Stomach (tissue), 19 donors: ENCODE measurements around the gene GNAO1. TPM values are rescaled to one million over a fixed set of nuclear protein-coding genes. Genes with fewer than 3 reads are reported as not detected.

Experiments
- DNase-seq, 2 donors: peaks; one replicate each; pipeline versions ENCODE4 v3.0.0 to v3.0.0-alpha.2; 2013 to 2019
- H3K27ac ChIP-seq, 5 donors: fragments of 200-600 bp in 4 of 5; sonication (generic) in 4 of 5; one replicate each; pipeline ENCODE4 v1.5.1; 2013 to 2019; ENCODE audit warnings: mild to moderate bottlenecking in 1 of 5, moderate library complexity in 1 of 5
- H3K27me3 ChIP-seq, 3 donors: fragments of 200-600 bp; sonication (generic); one replicate each; pipeline ENCODE4 v1.5.1; 2017 to 2019; ENCODE audit warnings: mixed run types in 1 of 3
- H3K36me3 ChIP-seq, 4 donors: fragments of 200-600 bp; sonication (generic); 1 replicate in 3 of 4; 2 replicates in 1 of 4; pipeline ENCODE4 v1.5.1; 2016 to 2019
- H3K4me1 ChIP-seq, 4 donors: fragments of 200-600 bp; sonication (generic); one replicate each; pipeline ENCODE4 v1.5.1; 2016 to 2019
- H3K4me3 ChIP-seq, 4 donors: fragments of 200-600 bp; sonication (generic) in 3 of 4; one replicate each; pipeline ENCODE4 v1.5.1; 2016 to 2019; ENCODE audit warnings: mild to moderate bottlenecking in 1 of 4
- H3K9me3 ChIP-seq, 4 donors: fragments of 200-600 bp; sonication (generic); one replicate each; pipeline ENCODE4 v1.5.1; 2016 to 2019
- EP300 ChIP-seq: sonication (generic); formaldehyde crosslinking; IDR thresholded peaks from one replicate; pipeline ENCODE4 v1.6.1; 2017; ENCODE audit warnings: antibody characterized with exemption
- POLR2A ChIP-seq, 4 donors: fragments of 450-650 bp; IDR thresholded peaks; one replicate each; pipeline ENCODE4 v1.6.1; 2016; ENCODE audit warnings: antibody characterized with exemption in 4 of 4, control low read depth in 2 of 4, mild to moderate bottlenecking in 1 of 4, moderate library complexity in 1 of 4
- POLR2AphosphoS5 ChIP-seq, 3 donors: sonication (generic); formaldehyde crosslinking; IDR thresholded peaks; one replicate each; pipeline ENCODE4 v1.6.1; 2016; ENCODE audit warnings: antibody characterized with exemption in 3 of 3
- WGBS, 5 donors: extraction: QIAGEN DNeasy Blood & Tissue Kit in 3 of 5; methylation state at CpG; one replicate each; pipeline versions ENCODE4 v1.1.5 to v1.1.7; 2013 to 2018; 5-methylcytosine and 5-hydroxymethylcytosine counted together
- intact Hi-C: fragments of 100-400 bp; cut with DNase I; formaldehyde crosslinking; loops from one replicate; pipeline ENCODE4 v1.15.1; 2023; ENCODE audit warnings: low total_unique reads
- long read RNA-seq, 10 donors: transcript quantifications; one replicate each; lab custom pipeline, GENCODE V29; 2026
- polyA plus RNA-seq, 3 donors: library from polyadenylated mRNA; stranded (reverse); fragments of 200-250 nt; gene quantifications; one replicate each; pipeline ENCODE4 v1.2.3, GENCODE V29; 2013
- total RNA-seq, 5 donors: library from RNA; depleted of rRNA; stranded (reverse); fragments of >200 nt; gene quantifications; one replicate each; pipeline versions ENCODE4 v1.1.0 to v1.2.3, GENCODE V29; 2014 to 2016
- TF ChIP-seq, protein P1 (sequence below), 7 experiments: fragments of 450-650 bp in 4 of 7; fragments of 200-600 bp in 3 of 7; sonication (generic) in 3 of 7; IDR thresholded peaks; one replicate each; pipeline ENCODE4 v1.5.1; 2016 to 2019; ENCODE audit warnings: antibody characterized with exemption in 7 of 7, control low read depth in 2 of 7, mild to moderate bottlenecking in 1 of 7
- donor health status: healthy with polysubstance abuse.
- donor health status: Bipolar disorder and iron deficiency.
- donor health status: healthy.

The GNAO1 gene
- total RNA-seq (10 to 100 TPM in 2 of 5 donors, 1 to 10 TPM in 3; 3.8 to 42.0 (median 9.9) TPM), polyA plus RNA-seq (1 to 10 TPM; 2.3 to 3.4 (median 2.3) TPM)
- long read RNA-seq, donor 1, partial matches to known transcripts, result 0 of 5 reads
- long read RNA-seq, donor 1, other reads (novel, unspliced or antisense), result 0 of 5 reads
- long read RNA-seq, donor 2, full-length matches to known transcripts, result 6 of 6 reads
- long read RNA-seq, donor 2, partial matches to known transcripts, result 0 of 6 reads
- long read RNA-seq, donor 2, other reads (novel, unspliced or antisense), result 0 of 6 reads
- long read RNA-seq, donor 3, full-length matches to known transcripts, result 2 of 2 reads
- long read RNA-seq, donor 3, partial matches to known transcripts, result 0 of 2 reads
- long read RNA-seq, donor 3, other reads (novel, unspliced or antisense), result 0 of 2 reads
- long read RNA-seq, donor 4, partial matches to known transcripts, result 0 of 1 reads
- long read RNA-seq, donor 4, other reads (novel, unspliced or antisense), result 0 of 1 reads
- long read RNA-seq, donor 5, full-length matches to known transcripts, result 8 of 8 reads
- long read RNA-seq, donor 5, partial matches to known transcripts, result 0 of 8 reads
- long read RNA-seq, donor 5, other reads (novel, unspliced or antisense), result 0 of 8 reads
- long read RNA-seq, donor 6, full-length matches to known transcripts, result 7 of 7 reads
- long read RNA-seq, donor 6, partial matches to known transcripts, result 0 of 7 reads
- long read RNA-seq, donor 6, other reads (novel, unspliced or antisense), result 0 of 7 reads
- long read RNA-seq, donor 7, partial matches to known transcripts, result 0 of 3 reads
- long read RNA-seq, donor 7, other reads (novel, unspliced or antisense), result 0 of 3 reads
- long read RNA-seq, donor 8, partial matches to known transcripts, result 0 of 1 reads
- long read RNA-seq, donor 8, other reads (novel, unspliced or antisense), result 0 of 1 reads
- long read RNA-seq, donor 9, full-length matches to known transcripts, result 2 of 2 reads
- long read RNA-seq, donor 9, partial matches to known transcripts, result 0 of 2 reads
- long read RNA-seq, donor 9, other reads (novel, unspliced or antisense), result 0 of 2 reads
- long read RNA-seq, donor 10, partial matches to known transcripts, result 0 of 1 reads
- long read RNA-seq, donor 10, other reads (novel, unspliced or antisense), result 0 of 1 reads

DNA sequence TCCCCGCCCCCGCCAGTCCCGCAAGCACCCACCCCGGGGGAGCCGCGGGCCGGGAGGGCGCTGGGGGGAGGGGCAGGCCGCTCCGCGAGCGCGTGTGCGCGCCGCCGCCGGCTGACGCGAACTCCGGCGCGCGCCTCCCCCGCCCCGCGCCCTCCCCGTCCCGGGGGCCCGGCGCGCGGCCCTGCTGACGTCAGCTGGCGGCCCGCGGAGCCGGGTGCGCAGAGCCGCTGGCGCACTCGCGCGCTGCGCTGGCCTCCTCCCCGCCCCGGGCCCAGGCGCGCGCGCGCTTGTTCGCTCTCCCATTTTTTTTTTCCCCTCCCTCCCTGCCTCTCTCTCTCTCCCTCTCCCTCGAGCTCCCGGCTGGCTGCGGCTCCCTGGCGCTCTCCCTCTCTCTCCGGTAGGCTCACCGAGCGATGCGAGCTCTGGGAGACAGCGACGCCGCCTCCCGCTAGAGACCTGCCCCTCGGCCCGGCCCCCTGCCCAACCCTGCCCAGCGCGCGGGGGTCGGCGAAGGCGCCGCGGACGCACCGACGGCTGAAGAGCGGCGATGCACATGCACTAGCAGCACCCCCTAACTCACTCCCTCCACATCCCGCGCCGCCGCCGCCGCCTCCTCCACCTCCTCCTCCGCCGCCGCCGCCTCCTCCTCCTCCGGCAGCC, at the start of gene GNAO1:
TSS of gene GNAO1 (plus strand) at position 334 of the 660 bp plus-strand sequence. CDS start 747 bp downstream, outside the sequence.
- intact Hi-C loops, result no loop called here
- Histone ChIP-seq H3K27me3 (peaks cover 0 to 80% (median 42%) of the 10 kb centered on the region in 3 donors), H3K4me1 (peaks cover 9 to 63% (median 50%) of the 10 kb centered on the region in 4 donors), H3K36me3 (no peaks in the 10 kb centered on the region), H3K4me3 (peak within 1 kb of the TSS; percentile 66 to 76 (median 74)), H3K27ac (peak within 1 kb of the TSS; percentile 84 to 96 (median 88)), H3K9me3 (no peaks in the 10 kb centered on the region)
- peak; percentile 61 to 93 for DNase-seq
- 0 to 1% (median 1%) methylated on average over 46 to 89 of the region's 91 CpGs for WGBS, 5 donors
- TF ChIP-seq POLR2A (IDR thresholded peaks at IDR 0.05) (no peak), EP300 (no peak), POLR2AphosphoS5 (IDR thresholded peaks at IDR 0.05) (no peak)
- TF ChIP-seq, protein P1, sequence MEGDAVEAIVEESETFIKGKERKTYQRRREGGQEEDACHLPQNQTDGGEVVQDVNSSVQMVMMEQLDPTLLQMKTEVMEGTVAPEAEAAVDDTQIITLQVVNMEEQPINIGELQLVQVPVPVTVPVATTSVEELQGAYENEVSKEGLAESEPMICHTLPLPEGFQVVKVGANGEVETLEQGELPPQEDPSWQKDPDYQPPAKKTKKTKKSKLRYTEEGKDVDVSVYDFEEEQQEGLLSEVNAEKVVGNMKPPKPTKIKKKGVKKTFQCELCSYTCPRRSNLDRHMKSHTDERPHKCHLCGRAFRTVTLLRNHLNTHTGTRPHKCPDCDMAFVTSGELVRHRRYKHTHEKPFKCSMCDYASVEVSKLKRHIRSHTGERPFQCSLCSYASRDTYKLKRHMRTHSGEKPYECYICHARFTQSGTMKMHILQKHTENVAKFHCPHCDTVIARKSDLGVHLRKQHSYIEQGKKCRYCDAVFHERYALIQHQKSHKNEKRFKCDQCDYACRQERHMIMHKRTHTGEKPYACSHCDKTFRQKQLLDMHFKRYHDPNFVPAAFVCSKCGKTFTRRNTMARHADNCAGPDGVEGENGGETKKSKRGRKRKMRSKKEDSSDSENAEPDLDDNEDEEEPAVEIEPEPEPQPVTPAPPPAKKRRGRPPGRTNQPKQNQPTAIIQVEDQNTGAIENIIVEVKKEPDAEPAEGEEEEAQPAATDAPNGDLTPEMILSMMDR (IDR thresholded peaks at IDR 0.05), result no peak

DNA sequence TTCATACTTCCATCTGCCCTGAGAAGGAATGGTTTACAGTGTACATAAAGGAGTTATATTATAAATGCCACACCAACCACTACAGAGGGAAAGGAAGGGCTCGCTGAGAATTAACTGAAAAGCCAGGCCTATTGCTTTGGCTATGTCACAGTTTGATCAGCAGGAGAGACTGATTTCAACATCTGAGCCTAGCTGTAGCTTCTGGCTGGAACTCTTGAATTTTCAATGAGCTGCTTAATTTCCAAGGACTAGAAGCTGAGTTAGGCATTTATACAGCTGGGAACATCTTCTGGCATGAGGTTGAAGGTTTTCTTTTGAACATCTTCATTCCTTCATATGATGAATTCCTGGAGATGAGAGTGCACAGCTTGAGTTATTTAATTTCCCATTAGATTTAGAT, 47.6 kb upstream of the GNAO1 start:
- no peak overlapping the region for H3K27ac ChIP-seq
- DNase-seq, result no peak
- no peaks in the 10 kb centered on the region for H3K4me1 ChIP-seq
- H3K36me3 ChIP-seq, result no peaks in the 10 kb centered on the region
- WGBS, 5 donors, result 0 to 74% (median 34%) methylated on average over 1 of the region's 1 CpG
- intact Hi-C loops, result no loop called here
- H3K4me3 ChIP-seq, result no peak overlapping the region
- no peaks in the 10 kb centered on the region for H3K27me3 ChIP-seq
- H3K9me3 ChIP-seq, result no peaks in the 10 kb centered on the region
- TF ChIP-seq EP300, result no peak
- no peak for TF ChIP-seq POLR2AphosphoS5 (IDR thresholded peaks at IDR 0.05)
- TF ChIP-seq, protein P1 (IDR thresholded peaks at IDR 0.05), result no peak
- no peak for TF ChIP-seq POLR2A (IDR thresholded peaks at IDR 0.05)

DNA sequence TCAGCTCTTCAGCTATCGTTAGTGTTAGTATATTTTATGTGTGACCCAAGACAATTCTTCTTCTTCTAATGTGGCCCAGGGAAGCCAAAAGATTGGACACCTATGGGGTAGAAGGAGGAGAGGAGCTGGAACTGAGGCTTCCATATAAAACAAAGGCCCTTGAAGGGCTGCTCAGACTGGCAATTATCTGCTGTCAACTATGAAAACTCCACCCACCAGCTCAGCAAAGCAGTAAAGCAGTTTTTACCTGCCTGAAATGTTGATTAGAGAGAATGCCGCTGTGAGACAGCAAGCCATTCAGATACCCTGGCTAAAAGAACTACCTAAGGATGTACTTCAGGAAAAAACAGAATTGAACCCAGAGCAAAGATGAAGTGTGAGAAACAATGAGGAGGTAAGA, 45.9 kb upstream of the GNAO1 start:
- Histone ChIP-seq H3K4me3 (no peak overlapping the region), H3K36me3 (no peaks in the 10 kb centered on the region), H3K27ac (no peak overlapping the region), H3K27me3 (no peaks in the 10 kb centered on the region), H3K9me3 (no peaks in the 10 kb centered on the region), H3K4me1 (no peaks in the 10 kb centered on the region)
- 65 to 82% (median 73%) methylated on average over 2 of the region's 2 CpGs for WGBS, 5 donors
- intact Hi-C loops, result no loop called here
- TF ChIP-seq POLR2AphosphoS5 (IDR thresholded peaks at IDR 0.05), result no peak
- TF ChIP-seq, protein P1 (IDR thresholded peaks at IDR 0.05), result no peak
- no peak for DNase-seq
